ENCODE data around the gene FAM72A. TPM values are rescaled to one million over a fixed set of nuclear protein-coding genes. Genes with fewer than 3 reads are reported as not detected.

The FAM72A gene
- 1.7 and 4.1 TPM in 2 replicates for total RNA-seq

DNA sequence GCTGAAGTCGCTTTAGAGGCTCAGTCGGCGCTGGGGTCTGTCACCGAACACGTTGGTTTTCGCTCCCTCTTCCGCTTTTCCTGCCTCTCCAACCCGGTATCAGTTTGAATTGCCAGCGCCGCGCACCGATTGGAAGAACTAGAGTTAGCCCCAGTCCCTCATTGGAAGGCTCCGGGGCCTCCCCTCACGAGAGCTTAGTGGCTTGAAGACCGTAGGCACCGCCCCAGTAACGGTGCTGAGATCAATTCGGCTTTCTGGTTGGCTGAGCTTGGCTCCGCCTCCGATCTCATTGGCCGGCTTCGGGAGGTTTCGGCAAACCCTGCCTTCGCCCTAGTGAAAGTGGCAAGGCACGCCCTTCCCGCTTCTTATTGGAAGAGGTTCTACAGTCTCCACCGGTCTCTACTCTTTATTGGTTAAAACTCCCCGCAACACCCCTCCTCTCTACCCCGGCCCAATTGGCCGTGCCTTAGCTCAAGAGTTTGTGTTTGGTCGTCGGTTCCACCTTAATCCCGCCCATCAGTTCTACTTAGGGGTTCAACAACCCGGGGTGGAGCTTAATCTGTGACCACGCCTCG is at the start of gene FAM72A:
FAM72A (minus strand) TSS at position 51 of the 575 bp plus-strand sequence. CDS start 814 bp downstream, outside the sequence.

DNA sequence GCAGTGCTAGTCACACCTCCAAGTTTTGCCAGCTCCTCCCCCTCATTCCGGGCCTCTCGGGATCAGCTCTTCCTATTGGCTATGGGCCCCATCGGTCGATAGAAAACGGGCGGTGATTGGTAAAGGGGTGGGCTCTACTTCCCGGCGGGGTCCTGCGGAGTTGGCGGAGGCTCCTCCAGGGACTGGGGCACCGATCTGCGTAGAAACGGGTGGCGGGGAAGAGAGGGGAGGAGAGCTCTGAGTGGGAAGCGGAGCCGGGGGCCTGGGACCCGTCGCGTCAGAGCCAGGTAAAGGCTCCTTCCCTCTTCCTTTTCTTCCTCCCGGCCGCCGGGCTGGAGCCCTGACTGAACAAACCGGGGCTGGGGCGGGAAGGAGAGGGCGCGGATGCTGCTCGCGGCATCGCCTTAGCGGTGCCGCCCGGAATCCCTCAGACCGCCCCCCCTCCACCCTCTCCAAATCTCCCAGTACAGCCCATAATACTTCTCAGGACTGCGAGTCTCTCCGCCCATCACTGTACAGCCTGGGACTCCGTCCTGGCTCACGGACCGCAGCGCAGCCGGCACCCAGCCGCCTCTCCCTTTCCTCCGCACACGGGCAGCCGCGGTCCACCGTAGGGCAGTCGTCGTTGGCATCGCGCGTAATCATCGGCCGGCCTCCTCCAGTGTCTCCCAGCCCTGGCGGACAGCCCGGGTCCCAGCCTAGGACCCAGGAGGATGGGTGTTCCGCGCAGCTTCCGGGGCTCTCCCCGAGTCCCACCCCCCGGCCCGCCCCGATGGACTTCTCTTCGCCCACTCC is 922 bp upstream of the FAM72A start, which contains the start of gene SRGAP2:
SRGAP2 (plus strand) TSS at position 178 of the 795 bp plus-strand sequence. CDS start 2,430 bp downstream, outside the sequence.

Other genes with a start within 250 kb of the FAM72A start
- 6.2 and 6.3 TPM in 2 replicates for gene RAB7B, start 199.4 kb downstream of the FAM72A start, total RNA-seq
- gene CTSE, start 178.9 kb downstream of the FAM72A start, total RNA-seq, result 0.18 TPM in 1 of 2 replicates, not detected in the other
- gene RHEX, start 149.7 kb downstream of the FAM72A start, total RNA-seq, result not detected in 2 replicates
- not detected in 2 replicates for gene AVPR1B, start 85.5 kb downstream of the FAM72A start, total RNA-seq
- gene SRGAP2, start 702 bp upstream of the FAM72A start, total RNA-seq, result 21.9 and 36.7 TPM in 2 replicates

Data from myometrial cell (primary cell).